Measurements from ENCODE around the gene SLC24A4.

SLC24A4 gene

GRCh38 chr14:92323011-92323915 is at the start of gene SLC24A4:
Gene SLC24A4 (plus strand): TSS chr14:92323165. CDS start chr14:92323831, 666 bp downstream.
- no peak for DNase-seq (ENCODE audit: low spot score)

DNA sequence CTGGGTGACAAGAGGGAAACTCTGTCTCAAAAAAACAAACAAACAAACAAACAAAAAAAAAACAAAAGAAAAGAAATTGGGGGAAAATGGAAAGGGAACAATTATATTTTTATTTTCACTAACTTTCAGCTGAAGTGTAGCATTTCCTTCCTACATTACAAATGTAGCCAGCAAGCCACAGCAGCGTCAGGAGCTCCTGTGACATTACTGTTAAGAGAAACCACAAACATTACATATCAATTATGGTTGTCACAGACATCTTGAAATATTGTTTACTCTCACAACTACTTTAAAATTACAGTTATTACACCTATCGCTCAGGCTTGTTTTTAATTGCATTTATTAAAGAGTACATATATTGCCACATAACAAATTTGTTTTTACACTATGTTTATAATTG is 49.8 kb upstream of the SLC24A4 start:
- no peak for DNase-seq (ENCODE audit: low spot score)

DNA sequence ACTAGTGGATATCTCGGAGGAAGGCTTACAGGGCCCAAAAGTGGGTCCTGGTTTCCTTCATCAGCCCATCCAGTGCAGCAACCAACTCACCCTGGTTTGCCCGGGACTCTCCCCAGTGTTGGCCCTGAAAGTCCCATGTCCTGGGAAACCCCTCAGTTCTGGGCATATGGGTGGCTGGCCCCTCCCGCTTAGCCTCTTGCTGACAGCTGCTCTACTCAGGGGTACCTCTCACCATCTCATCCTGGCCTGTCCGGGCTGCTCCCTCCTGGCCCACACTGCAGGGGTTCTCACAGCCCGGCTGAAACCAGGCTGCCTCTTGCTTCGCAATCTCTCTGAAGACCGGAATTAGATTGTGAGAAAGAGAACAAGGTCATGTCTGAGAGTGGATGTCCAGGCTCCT is 48.9 kb upstream of the SLC24A4 start:
- no peak for DNase-seq (ENCODE audit: low spot score)

DNA sequence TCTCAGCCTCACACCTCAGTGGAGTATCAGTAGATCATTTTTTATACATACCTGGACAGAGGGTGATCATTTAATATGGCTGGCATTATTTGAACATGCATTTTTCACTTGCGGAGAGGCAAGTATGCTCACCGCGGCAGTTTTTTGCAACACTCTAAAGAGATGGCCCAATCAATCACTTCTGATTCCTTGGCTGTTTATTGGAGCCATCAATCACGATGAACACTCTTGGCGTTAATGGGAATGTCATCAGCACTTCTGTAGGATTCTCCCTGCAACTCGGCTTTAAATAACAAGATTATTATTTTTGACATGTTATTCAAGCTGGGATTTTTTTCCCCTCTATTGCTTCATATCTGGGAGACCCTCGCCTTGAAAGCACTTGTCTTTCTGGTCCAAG is 46.9 kb upstream of the SLC24A4 start:
- no peak for DNase-seq (ENCODE audit: low spot score)

- no peak for DNase-seq (ENCODE audit: low spot score)
Measured at GRCh38 chr14:92277031-92277430, 45.9 kb upstream of the SLC24A4 start.

DNA sequence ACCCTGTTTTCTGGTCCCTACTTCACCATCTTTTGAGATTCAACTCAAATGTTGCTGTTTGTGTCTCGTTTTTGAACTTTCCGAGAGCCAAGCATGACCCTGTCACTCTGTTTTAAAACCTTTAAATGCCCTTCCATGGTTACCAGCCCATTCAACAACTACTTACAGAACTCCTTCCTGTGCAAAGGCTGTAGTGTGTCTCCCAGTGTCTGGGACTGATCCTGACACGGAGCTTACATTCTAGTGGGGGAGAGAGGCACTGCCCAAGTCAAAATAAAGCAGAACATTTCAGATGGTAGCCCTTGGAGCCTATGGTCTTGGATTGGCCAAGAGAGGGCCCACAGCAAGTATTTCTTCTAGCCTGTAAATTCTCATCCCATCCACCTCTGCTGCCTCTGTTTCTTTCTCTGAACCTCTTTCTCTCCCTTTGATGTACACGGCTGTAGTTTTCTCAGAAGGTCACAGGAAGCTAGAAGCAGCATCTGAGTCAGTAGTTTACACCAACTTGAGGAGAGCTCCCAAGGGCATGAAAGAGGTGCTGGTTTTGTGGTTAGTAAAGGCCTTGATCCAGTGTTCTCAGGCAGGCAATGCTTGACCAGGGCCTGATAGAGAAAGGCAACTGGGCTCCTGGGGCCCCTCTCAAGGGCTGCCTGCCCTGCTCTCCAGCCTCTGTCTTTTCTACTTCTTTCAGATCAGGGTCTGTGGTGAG is 42.3 kb upstream of the SLC24A4 start:
- DNase-seq (ENCODE audit: low spot score): no peak

GRCh38 chr14:92282669-92283068 is 40.3 kb upstream of the SLC24A4 start:
- DNase-seq (ENCODE audit: low spot score): no peak

DNA sequence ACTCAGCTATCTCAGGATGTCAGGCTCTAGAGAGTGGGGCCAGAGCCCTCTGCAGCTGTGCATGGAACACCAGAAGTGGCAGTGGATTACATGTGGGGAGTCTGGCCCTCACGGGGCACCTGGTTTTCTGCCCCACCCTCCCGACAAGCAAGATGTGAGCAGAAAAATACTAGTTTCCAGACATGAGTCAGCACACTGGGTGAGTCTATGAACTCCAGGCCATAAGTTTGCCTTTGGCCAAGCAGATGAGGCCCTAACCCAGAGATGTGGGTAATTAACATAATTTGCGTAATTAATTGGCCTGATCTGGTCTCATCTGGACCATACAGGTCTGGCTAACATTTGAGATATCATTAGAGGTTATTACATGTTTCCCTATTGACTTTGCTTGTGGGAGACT is 37.7 kb upstream of the SLC24A4 start:
- DNase-seq (ENCODE audit: low spot score): no peak

GRCh38 chr14:92287987-92288386 is 35.0 kb upstream of the SLC24A4 start:
- no peak for DNase-seq (ENCODE audit: low spot score)

- DNase-seq (ENCODE audit: low spot score): no peak
Measured at GRCh38 chr14:92288994-92289660, 33.8 kb upstream of the SLC24A4 start.

- no peak for DNase-seq (ENCODE audit: low spot score)
Measured at GRCh38 chr14:92292673-92293072, 30.3 kb upstream of the SLC24A4 start.

- DNase-seq (ENCODE audit: low spot score): no peak
Measured at GRCh38 chr14:92294506-92294905, 28.5 kb upstream of the SLC24A4 start.

DNA sequence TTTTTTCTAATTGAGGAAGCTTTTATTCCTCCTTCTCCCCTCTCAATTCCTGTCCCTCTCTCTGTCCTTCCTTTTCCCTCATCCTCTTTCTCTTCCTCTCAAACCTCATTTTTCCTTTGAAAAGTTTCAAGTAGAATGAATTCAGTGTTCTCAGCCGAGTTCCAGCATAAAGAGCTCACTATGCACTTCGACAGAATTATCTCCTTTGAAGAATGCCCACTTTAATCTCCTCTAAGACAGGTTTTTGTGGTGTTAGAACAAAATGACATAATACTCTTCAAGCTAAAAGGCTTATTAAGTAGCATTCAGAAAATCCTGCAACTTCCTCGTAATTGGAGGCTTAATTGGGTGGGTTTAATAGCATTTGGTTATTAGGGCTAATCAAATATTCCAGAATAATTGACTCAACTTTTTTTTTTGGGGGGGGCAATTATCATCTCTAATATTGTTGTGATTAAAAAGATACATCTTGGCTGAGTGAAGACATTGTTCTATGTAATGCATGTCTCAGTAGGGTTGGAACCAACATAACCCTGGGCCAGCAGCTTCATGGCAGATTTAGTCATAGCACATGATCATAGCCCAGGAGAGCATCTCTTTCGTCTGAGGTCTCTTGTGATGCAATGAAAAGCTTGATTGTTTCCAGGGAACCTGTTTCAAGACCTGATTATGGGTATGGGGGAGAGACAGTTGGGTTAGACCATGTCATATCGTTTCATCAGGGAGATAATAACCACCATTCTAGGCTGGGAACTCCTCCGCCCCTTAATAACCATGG is 25.0 kb upstream of the SLC24A4 start:
- no peak for DNase-seq (ENCODE audit: low spot score)

DNA sequence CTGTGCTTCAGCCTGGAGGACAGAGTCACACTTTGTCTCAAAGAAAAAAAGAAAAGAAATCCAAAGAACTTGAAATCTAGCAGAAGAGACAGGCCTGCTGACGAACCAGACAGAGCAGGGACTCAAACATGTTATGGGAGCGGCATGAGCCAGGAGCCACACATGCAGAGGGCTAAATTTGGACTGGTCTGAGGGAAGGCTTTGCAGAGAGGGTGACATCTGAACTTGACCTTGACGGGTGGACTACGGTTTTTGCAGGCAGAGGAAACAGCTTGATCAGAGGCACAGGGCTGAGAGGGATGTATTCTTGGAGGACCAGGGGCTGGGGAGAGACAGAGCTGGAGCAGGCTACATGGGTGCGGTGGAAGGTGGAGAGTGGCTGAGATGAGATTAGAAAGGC is 20.5 kb upstream of the SLC24A4 start:
- no peak for DNase-seq (ENCODE audit: low spot score)

DNA sequence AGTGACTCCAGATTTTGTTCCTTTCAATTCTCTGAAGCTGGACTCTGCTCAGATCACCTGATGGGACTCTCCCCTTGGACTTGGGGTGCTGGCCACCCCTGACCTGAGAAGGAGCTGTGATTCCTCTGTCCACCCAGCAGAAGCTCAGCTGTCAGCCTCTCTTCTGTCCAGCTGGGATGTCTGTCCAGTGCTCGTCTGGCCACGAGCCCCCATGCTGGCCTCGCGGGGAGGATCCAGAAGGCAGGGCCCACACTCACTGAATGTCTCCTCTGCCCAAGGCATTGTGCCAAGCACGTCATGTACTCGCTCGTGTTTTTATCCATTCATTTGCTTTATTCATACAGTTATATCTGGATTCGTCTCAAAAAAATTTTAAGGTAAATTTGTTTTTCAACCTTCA is 14.2 kb upstream of the SLC24A4 start:
- DNase-seq (ENCODE audit: low spot score): no peak

DNA sequence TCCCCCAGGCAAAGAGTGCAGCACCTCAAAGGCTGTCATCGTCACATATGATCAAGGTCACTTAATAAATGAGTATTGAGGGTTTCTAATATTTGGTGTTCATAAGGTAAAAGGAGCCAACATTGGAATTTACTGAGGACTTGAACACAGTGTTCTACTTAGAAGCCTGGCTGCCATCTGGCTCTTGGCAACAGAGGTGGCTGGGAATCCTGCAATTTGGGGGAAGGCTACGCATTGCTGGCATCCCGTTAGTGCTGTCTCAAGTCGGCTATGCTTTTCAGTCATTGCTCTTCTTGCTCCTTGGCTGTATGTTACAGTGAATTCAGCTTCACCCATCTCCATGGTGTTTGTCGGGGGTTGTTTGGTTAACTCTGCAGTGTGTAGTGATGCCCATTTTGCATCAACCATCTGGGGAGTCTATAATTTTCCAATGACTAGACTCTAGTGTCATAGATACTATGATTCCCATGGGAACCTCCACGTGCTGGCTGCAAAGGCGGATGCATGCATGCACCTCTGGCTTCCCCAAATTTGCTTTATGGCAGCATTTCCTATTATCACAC is 12.9 kb upstream of the SLC24A4 start:
- DNase-seq (ENCODE audit: low spot score): no peak

- DNase-seq (ENCODE audit: low spot score): no peak
Measured at GRCh38 chr14:92310776-92311375, 12.1 kb upstream of the SLC24A4 start.

- DNase-seq (ENCODE audit: low spot score): no peak
Measured at GRCh38 chr14:92314182-92314581, 8.8 kb upstream of the SLC24A4 start.

DNA sequence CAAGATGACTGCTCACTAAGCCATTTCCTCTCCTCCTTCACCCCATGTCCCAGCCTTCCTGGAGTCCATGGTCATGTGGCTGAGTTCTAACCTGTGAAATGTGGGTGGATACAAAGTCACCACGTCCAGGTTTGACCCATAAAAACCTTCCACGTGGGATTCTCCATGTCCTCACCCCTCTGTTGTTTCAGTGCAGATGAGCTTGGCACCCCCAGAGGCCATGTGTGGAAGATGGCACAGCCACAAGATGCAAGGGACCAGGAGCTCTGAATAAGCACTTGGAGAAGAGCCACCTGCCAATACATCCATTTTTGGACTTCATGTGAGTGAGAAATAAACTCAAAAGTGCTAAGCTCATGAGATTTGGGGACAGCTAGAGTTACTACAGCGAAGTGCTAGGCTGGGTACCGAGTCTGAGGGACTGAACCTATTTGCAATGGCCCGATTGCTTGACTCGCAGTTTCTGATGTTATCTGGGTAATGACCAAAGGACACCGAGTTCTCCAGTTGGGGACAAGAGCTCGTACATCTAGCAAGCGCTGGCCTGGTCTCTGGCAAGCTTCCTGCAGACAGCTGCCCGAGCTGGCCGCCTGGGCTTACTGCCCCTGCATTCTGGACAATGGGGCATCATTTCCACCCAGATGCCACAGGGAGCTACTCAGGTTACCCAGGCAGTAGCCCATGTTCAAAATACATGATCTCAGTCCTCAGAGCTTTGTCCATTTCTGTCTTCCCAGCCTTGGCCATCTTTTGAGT is 7.7 kb upstream of the SLC24A4 start:
- no peak for DNase-seq (ENCODE audit: low spot score)

DNA sequence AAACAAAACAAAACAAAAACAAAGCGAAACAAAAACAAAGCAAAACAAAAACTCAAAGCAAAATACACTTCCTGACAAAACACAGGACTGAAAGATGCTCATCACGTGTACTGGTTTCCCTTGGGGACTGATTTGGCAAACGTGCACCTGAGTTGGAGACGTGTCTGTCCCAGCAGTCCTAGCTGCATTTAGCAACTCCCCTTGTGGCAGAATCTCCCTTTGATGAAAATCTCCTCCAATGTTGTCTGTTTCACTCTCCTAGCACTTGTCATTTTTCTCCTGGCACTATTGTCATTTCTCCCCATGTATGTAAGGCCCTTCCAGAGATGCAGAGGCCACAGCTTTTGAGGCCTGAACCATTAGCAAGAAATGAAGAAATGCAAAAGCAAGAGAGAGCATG is 6.8 kb upstream of the SLC24A4 start:
- no peak for DNase-seq (ENCODE audit: low spot score)

DNA sequence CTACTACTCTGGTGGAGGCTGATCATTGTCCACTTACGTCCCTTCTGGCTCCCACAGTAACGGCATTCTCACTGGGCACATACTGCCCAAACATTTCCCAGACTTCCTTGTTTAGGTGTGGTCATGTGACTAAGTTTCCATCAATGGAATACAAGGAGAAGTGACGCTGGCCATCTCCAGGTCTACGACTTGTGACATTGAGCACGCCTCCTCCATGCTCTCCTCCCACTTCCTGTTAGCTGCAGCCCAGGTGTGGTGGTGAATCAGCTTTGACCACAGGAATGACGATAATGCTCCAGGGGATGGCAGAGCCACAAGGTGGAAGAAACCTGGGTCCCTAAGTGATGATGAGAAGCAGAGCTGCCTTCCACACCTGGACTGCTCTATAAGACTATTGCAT is 6.0 kb upstream of the SLC24A4 start:
- DNase-seq (ENCODE audit: low spot score): no peak

Measured in HuH-7 (cell line).